ENCODE data around the gene ELMO1. TPM values are rescaled to one million over a fixed set of nuclear protein-coding genes. Genes with fewer than 3 reads are reported as not detected.
A peak's percentile ranks its signal among the peaks of the same experiment; 100 is the strongest.

The ELMO1 gene
- total and polyA plus RNA-seq, 4 donors = 29.2 to 98.3 (median 86.8) TPM

- no peaks in the 10 kb centered on the region for H3K4me1 ChIP-seq (ENCODE audit: control insufficient read depth, insufficient read depth, low read length)
- peaks cover 3% of the 10 kb centered on the region for H3K9me3 ChIP-seq (ENCODE audit: control insufficient read depth, insufficient read depth, low read length)
- no peaks in the 10 kb centered on the region for H3K36me3 ChIP-seq (ENCODE audit: control insufficient read depth, insufficient read depth, low read length)
- WGBS (ENCODE audit: insufficient coverage) = no CpG with 5 or more reads among the region's 4 CpGs
- DNase-seq (ENCODE audit: low read depth in 4 of 6, low spot score in 6 of 6) = no peak
- no peak overlapping the region for H3K4me3 ChIP-seq (ENCODE audit: low read depth, low read length)
- no peaks in the 10 kb centered on the region for H3K27me3 ChIP-seq (ENCODE audit: control insufficient read depth, insufficient read depth, low read length)
- H3K27ac ChIP-seq (ENCODE audit: low read depth, low read length) = no peak overlapping the region
Measured at GRCh38 chr7:37040330-37040729, 408.3 kb downstream of the ELMO1 start.

- Histone ChIP-seq H3K27me3 (ENCODE audit: control insufficient read depth, insufficient read depth, low read length) (no peaks in the 10 kb centered on the region), H3K4me1 (ENCODE audit: control insufficient read depth, insufficient read depth, low read length) (no peaks in the 10 kb centered on the region), H3K36me3 (ENCODE audit: control insufficient read depth, insufficient read depth, low read length) (no peaks in the 10 kb centered on the region), H3K4me3 (ENCODE audit: low read depth, low read length) (no peak overlapping the region), H3K27ac (ENCODE audit: low read depth, low read length) (no peak overlapping the region), H3K9me3 (ENCODE audit: control insufficient read depth, insufficient read depth, low read length) (peaks cover 3% of the 10 kb centered on the region)
- no peak for DNase-seq (ENCODE audit: low read depth in 4 of 6, low spot score in 6 of 6)
- WGBS (ENCODE audit: insufficient coverage) = no CpG with 5 or more reads among the region's 3 CpGs
Measured at GRCh38 chr7:37039131-37039749, 409.4 kb downstream of the ELMO1 start.

- Histone ChIP-seq H3K9me3 (ENCODE audit: control insufficient read depth, insufficient read depth, low read length) (peaks cover 3% of the 10 kb centered on the region), H3K36me3 (ENCODE audit: control insufficient read depth, insufficient read depth, low read length) (no peaks in the 10 kb centered on the region), H3K27ac (ENCODE audit: low read depth, low read length) (no peak overlapping the region), H3K4me3 (ENCODE audit: low read depth, low read length) (no peak overlapping the region), H3K4me1 (ENCODE audit: control insufficient read depth, insufficient read depth, low read length) (no peaks in the 10 kb centered on the region), H3K27me3 (ENCODE audit: control insufficient read depth, insufficient read depth, low read length) (no peaks in the 10 kb centered on the region)
- DNase-seq (ENCODE audit: low read depth in 4 of 6, low spot score in 6 of 6) = no peak
Measured at GRCh38 chr7:37038706-37039105, 410.0 kb downstream of the ELMO1 start.

- H3K4me1 ChIP-seq (ENCODE audit: control insufficient read depth, insufficient read depth, low read length) = no peaks in the 10 kb centered on the region
- no peak overlapping the region for H3K27ac ChIP-seq (ENCODE audit: low read depth, low read length)
- no peak for DNase-seq (ENCODE audit: low read depth in 4 of 6, low spot score in 6 of 6)
- H3K9me3 ChIP-seq (ENCODE audit: control insufficient read depth, insufficient read depth, low read length) = peaks cover 3% of the 10 kb centered on the region
- 82% methylated on average over 3 of the region's 5 CpGs for WGBS (ENCODE audit: insufficient coverage)
- no peak overlapping the region for H3K4me3 ChIP-seq (ENCODE audit: low read depth, low read length)
- no peaks in the 10 kb centered on the region for H3K27me3 ChIP-seq (ENCODE audit: control insufficient read depth, insufficient read depth, low read length)
- no peaks in the 10 kb centered on the region for H3K36me3 ChIP-seq (ENCODE audit: control insufficient read depth, insufficient read depth, low read length)
Measured at GRCh38 chr7:37037286-37037685, 411.4 kb downstream of the ELMO1 start.

GRCh38 chr7:37035631-37036030, 413.0 kb downstream of the ELMO1 start:
- no peaks in the 10 kb centered on the region for H3K27me3 ChIP-seq (ENCODE audit: control insufficient read depth, insufficient read depth, low read length)
- no peaks in the 10 kb centered on the region for H3K4me1 ChIP-seq (ENCODE audit: control insufficient read depth, insufficient read depth, low read length)
- no peak overlapping the region for H3K4me3 ChIP-seq (ENCODE audit: low read depth, low read length)
- H3K9me3 ChIP-seq (ENCODE audit: control insufficient read depth, insufficient read depth, low read length) = peaks cover 3% of the 10 kb centered on the region
- DNase-seq (ENCODE audit: low read depth in 4 of 6, low spot score in 6 of 6) = no peak
- H3K27ac ChIP-seq (ENCODE audit: low read depth, low read length) = no peak overlapping the region
- H3K36me3 ChIP-seq (ENCODE audit: control insufficient read depth, insufficient read depth, low read length) = no peaks in the 10 kb centered on the region

- H3K36me3 ChIP-seq (ENCODE audit: control insufficient read depth, insufficient read depth, low read length) = no peaks in the 10 kb centered on the region
- no peak overlapping the region for H3K4me3 ChIP-seq (ENCODE audit: low read depth, low read length)
- H3K9me3 ChIP-seq (ENCODE audit: control insufficient read depth, insufficient read depth, low read length) = no peaks in the 10 kb centered on the region
- 72% methylated on average over 2 of the region's 8 CpGs for WGBS (ENCODE audit: insufficient coverage)
- H3K4me1 ChIP-seq (ENCODE audit: control insufficient read depth, insufficient read depth, low read length) = no peaks in the 10 kb centered on the region
- no peak overlapping the region for H3K27ac ChIP-seq (ENCODE audit: low read depth, low read length)
- no peaks in the 10 kb centered on the region for H3K27me3 ChIP-seq (ENCODE audit: control insufficient read depth, insufficient read depth, low read length)
- DNase-seq (ENCODE audit: low read depth in 4 of 6, low spot score in 6 of 6) = no peak
Measured at GRCh38 chr7:37033141-37033540, 415.5 kb downstream of the ELMO1 start.

- H3K27me3 ChIP-seq (ENCODE audit: control insufficient read depth, insufficient read depth, low read length) = no peaks in the 10 kb centered on the region
- no peaks in the 10 kb centered on the region for H3K36me3 ChIP-seq (ENCODE audit: control insufficient read depth, insufficient read depth, low read length)
- no peaks in the 10 kb centered on the region for H3K9me3 ChIP-seq (ENCODE audit: control insufficient read depth, insufficient read depth, low read length)
- H3K27ac ChIP-seq (ENCODE audit: low read depth, low read length) = peak overlapping the region; percentile 78
- DNase-seq (ENCODE audit: low read depth in 4 of 6, low spot score in 6 of 6) = no peak
- 80% methylated on average over 1 of the region's 4 CpGs for WGBS (ENCODE audit: insufficient coverage)
- H3K4me1 ChIP-seq (ENCODE audit: control insufficient read depth, insufficient read depth, low read length) = no peaks in the 10 kb centered on the region
- no peak overlapping the region for H3K4me3 ChIP-seq (ENCODE audit: low read depth, low read length)
Measured at GRCh38 chr7:37032258-37032601, 416.4 kb downstream of the ELMO1 start.

GRCh38 chr7:37031571-37032257, 416.9 kb downstream of the ELMO1 start:
- WGBS (ENCODE audit: insufficient coverage) = 55% methylated on average over 4 of the region's 9 CpGs
- DNase-seq (ENCODE audit: low read depth in 4 of 6, low spot score in 6 of 6) = peak in 1 of 6 donors; percentile 85

GRCh38 chr7:37028909-37029440, 419.7 kb downstream of the ELMO1 start:
- H3K36me3 ChIP-seq (ENCODE audit: control insufficient read depth, insufficient read depth, low read length) = no peaks in the 10 kb centered on the region
- no peaks in the 10 kb centered on the region for H3K4me1 ChIP-seq (ENCODE audit: control insufficient read depth, insufficient read depth, low read length)
- H3K9me3 ChIP-seq (ENCODE audit: control insufficient read depth, insufficient read depth, low read length) = no peaks in the 10 kb centered on the region
- DNase-seq (ENCODE audit: low read depth in 4 of 6, low spot score in 6 of 6) = no peak
- H3K27me3 ChIP-seq (ENCODE audit: control insufficient read depth, insufficient read depth, low read length) = no peaks in the 10 kb centered on the region
- WGBS (ENCODE audit: insufficient coverage) = 81% methylated on average over 3 of the region's 5 CpGs
- H3K27ac ChIP-seq (ENCODE audit: low read depth, low read length) = no peak overlapping the region
- H3K4me3 ChIP-seq (ENCODE audit: low read depth, low read length) = no peak overlapping the region

More at GRCh38 chr7:37031571-37032257, 416.9 kb downstream of the ELMO1 start:
- Histone ChIP-seq H3K4me3 (ENCODE audit: low read depth, low read length) (no peak overlapping the region), H3K27me3 (ENCODE audit: control insufficient read depth, insufficient read depth, low read length) (no peaks in the 10 kb centered on the region), H3K9me3 (ENCODE audit: control insufficient read depth, insufficient read depth, low read length) (no peaks in the 10 kb centered on the region), H3K36me3 (ENCODE audit: control insufficient read depth, insufficient read depth, low read length) (no peaks in the 10 kb centered on the region), H3K27ac (ENCODE audit: low read depth, low read length) (peak overlapping the region; percentile 78), H3K4me1 (ENCODE audit: control insufficient read depth, insufficient read depth, low read length) (no peaks in the 10 kb centered on the region)
